A549 (cell line): Measurements from ENCODE around the gene CRB2.

Experiments used
- BHLHE40 ChIP-seq: IDR thresholded peaks from 2 replicates; pipeline ENCODE4 v1.6.1; 2012; ENCODE audit warnings: low read depth, low read length, inconsistent platforms
- CTCF ChIP-seq: fragments of >200 bp; sonication (Bioruptor Twin); formaldehyde crosslinking; IDR thresholded peaks from 3 replicates; pipeline ENCODE4 v1.5.1; 2016
- EP300 ChIP-seq, 2 experiments: fragments of >200 bp; sonication (Bioruptor Twin); formaldehyde crosslinking; IDR thresholded peaks; 2 replicates in 1 of 2; 3 replicates in 1 of 2; pipeline ENCODE4 v1.6.1; 2016 to 2017
- JUNB ChIP-seq: fragments of >200 bp; sonication (Bioruptor Twin); formaldehyde crosslinking; IDR thresholded peaks from 2 replicates; pipeline ENCODE4 v1.6.1; 2016
- MYC ChIP-seq: IDR thresholded peaks from 2 replicates; pipeline ENCODE4 v1.6.1; 2012; ENCODE audit warnings: mild to moderate bottlenecking, inconsistent platforms, low read length, improper control_type of control experiment, borderline replicate concordance
- NPAS2 ChIP-seq: fragments of 250-450 bp; sonication (Bioruptor Pico); IDR thresholded peaks from 2 replicates; pipeline ENCODE4 v1.8.0; 2022; ENCODE audit warnings: mild to moderate bottlenecking, moderate library complexity, borderline replicate concordance
- POLR2A ChIP-seq: IDR thresholded peaks from 2 replicates; pipeline ENCODE4 v1.6.1; 2012; ENCODE audit warnings: mild to moderate bottlenecking, low read length
- RAD21 ChIP-seq, 2 experiments: fragments of >200 bp in 1 of 2; sonication (Bioruptor Twin) in 1 of 2; formaldehyde crosslinking in 1 of 2; IDR thresholded peaks in 1 of 2; conservative IDR thresholded peaks in 1 of 2; 2 replicates in 1 of 2; 3 replicates in 1 of 2; pipeline ENCODE4 v1.6.1; 2012 to 2018; ENCODE audit warnings: inconsistent platforms in 1 of 2
- SMC3 ChIP-seq: fragments of >200 bp; sonication (Bioruptor Twin); formaldehyde crosslinking; IDR thresholded peaks from 3 replicates; pipeline ENCODE4 v1.6.1; 2018; ENCODE audit warnings: inconsistent platforms
- ZC3H11A ChIP-seq: fragments of 450-650 bp; IDR thresholded peaks from 2 replicates; pipeline ENCODE4 v1.6.1; 2014; ENCODE audit warnings: antibody characterized with exemption, mild to moderate bottlenecking
- TF ChIP-seq, protein P1 (sequence below): IDR thresholded peaks from 2 replicates; pipeline ENCODE4 v1.6.1; 2012
- TF ChIP-seq, protein P2 (sequence below): IDR thresholded peaks from 2 replicates; pipeline ENCODE4 v1.6.1; 2012
- TF ChIP-seq, protein P3 (sequence below): fragments of 200-600 bp; sonication (generic); IDR thresholded peaks from 2 replicates; pipeline ENCODE4 v1.6.1; 2016; ENCODE audit warnings: antibody characterized with exemption, mild to moderate bottlenecking, moderate library complexity

- TF ChIP-seq, protein P1, sequence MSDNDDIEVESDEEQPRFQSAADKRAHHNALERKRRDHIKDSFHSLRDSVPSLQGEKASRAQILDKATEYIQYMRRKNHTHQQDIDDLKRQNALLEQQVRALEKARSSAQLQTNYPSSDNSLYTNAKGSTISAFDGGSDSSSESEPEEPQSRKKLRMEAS, result no peak
- TF ChIP-seq CTCF (no peak), SMC3 (no peak), POLR2A (no peak), JUNB (no peak), MYC (no peak), EP300 (IDR thresholded peaks at IDR 0.05) (no peak), BHLHE40 (no peak), NPAS2 (CRISPR knock-in tag) (no peak), RAD21 (conservative IDR thresholded peaks at IDR 0.05 in 1 of 2, IDR thresholded peaks at IDR 0.05 in 1 of 2) (no peak), ZC3H11A (no peak)
- TF ChIP-seq, protein P2, sequence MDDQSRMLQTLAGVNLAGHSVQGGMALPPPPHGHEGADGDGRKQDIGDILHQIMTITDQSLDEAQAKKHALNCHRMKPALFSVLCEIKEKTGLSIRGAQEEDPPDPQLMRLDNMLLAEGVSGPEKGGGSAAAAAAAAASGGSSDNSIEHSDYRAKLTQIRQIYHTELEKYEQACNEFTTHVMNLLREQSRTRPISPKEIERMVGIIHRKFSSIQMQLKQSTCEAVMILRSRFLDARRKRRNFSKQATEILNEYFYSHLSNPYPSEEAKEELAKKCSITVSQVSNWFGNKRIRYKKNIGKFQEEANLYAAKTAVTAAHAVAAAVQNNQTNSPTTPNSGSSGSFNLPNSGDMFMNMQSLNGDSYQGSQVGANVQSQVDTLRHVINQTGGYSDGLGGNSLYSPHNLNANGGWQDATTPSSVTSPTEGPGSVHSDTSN, result no peak
- TF ChIP-seq, protein P3, sequence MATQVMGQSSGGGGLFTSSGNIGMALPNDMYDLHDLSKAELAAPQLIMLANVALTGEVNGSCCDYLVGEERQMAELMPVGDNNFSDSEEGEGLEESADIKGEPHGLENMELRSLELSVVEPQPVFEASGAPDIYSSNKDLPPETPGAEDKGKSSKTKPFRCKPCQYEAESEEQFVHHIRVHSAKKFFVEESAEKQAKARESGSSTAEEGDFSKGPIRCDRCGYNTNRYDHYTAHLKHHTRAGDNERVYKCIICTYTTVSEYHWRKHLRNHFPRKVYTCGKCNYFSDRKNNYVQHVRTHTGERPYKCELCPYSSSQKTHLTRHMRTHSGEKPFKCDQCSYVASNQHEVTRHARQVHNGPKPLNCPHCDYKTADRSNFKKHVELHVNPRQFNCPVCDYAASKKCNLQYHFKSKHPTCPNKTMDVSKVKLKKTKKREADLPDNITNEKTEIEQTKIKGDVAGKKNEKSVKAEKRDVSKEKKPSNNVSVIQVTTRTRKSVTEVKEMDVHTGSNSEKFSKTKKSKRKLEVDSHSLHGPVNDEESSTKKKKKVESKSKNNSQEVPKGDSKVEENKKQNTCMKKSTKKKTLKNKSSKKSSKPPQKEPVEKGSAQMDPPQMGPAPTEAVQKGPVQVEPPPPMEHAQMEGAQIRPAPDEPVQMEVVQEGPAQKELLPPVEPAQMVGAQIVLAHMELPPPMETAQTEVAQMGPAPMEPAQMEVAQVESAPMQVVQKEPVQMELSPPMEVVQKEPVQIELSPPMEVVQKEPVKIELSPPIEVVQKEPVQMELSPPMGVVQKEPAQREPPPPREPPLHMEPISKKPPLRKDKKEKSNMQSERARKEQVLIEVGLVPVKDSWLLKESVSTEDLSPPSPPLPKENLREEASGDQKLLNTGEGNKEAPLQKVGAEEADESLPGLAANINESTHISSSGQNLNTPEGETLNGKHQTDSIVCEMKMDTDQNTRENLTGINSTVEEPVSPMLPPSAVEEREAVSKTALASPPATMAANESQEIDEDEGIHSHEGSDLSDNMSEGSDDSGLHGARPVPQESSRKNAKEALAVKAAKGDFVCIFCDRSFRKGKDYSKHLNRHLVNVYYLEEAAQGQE, result no peak
Measured at GRCh38 chr9:123421186-123421585, 65.2 kb downstream of the CRB2 start.
